Brain microvascular endothelial cell (primary cell): Measurements from ENCODE around the gene FOXR1.

Experiments
- DNase-seq: peaks from one replicate; pipeline ENCODE4 v3.0.0-alpha.2; 2020
- H3K27ac ChIP-seq: fragments of 250-450 bp; sonication (Bioruptor Pico); 2 replicates; pipeline ENCODE4 v1.5.1; 2020; ENCODE audit warnings: mild to moderate bottlenecking, moderate library complexity
- H3K27me3 ChIP-seq: fragments of 250-450 bp; sonication (Bioruptor Pico); replicated peaks from 2 replicates; pipeline ENCODE4 v1.5.1; 2020; ENCODE audit warnings: mild to moderate bottlenecking
- H3K36me3 ChIP-seq: fragments of 250-450 bp; sonication (Bioruptor Pico); replicated peaks from 2 replicates; pipeline ENCODE4 v1.5.1; 2020; ENCODE audit warnings: mild to moderate bottlenecking
- H3K4me3 ChIP-seq: 2 replicates; pipeline ENCODE4 v1.5.1; 2011; ENCODE audit warnings: low read depth, mild to moderate bottlenecking, control low read depth, low read length, moderate library complexity
- CTCF ChIP-seq: IDR thresholded peaks from 2 replicates; pipeline ENCODE4 v1.5.1; 2011; ENCODE audit warnings: low read depth, mild to moderate bottlenecking, moderate library complexity, low read length, control low read depth, inconsistent platforms; ENCODE audit errors: missing control alignments
- in situ Hi-C: cut with HindIII; loops from 2 replicates; pipeline ENCODE4 v1.10.0; 2017; ENCODE audit warnings: low sequenced_read_pairs, low pct_ligation_motif_present

Gene FOXR1

GRCh38 chr11:119018074-119018938 is 46.7 kb downstream of the FOXR1 start, which contains the start of the genes RPS25 and TRAPPC4:
Gene RPS25, minus strand, starts transcription at chr11:119018343. Its CDS starts 59 bp downstream, at chr11:119018284.
Gene TRAPPC4, plus strand, starts transcription at chr11:119018766. Its CDS starts 30 bp downstream, at chr11:119018796.
- Histone ChIP-seq H3K4me3 (peak within 1 kb of the TSS; percentile 97), H3K27ac (peak within 1 kb of the TSS; percentile 75), H3K36me3 (peaks cover 41% of the 10 kb centered on the region), H3K27me3 (no peaks in the 10 kb centered on the region)
- peak; percentile 93 for DNase-seq
- in situ Hi-C loops = no loop called here
- TF ChIP-seq CTCF = no peak

DNA sequence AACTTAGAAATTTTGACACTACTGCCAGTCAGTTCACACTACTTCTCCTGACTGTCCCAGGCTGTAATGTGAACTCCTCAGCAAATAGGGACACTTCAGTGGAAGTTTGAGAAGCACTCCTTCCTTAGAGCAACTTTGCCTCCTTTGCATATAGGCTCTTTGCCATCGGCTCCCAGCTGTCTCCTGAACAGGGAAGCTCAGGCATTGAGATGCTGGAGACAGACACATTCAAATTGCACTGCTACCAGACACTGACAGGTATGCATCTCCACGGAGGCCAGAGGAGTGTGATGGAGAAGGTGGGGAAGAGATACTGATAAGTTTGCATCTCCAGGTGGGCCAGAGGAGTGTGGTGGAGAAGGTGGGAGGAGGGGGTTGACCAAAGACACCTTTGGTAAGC is 48.4 kb downstream of the FOXR1 start:
- Histone ChIP-seq H3K36me3 (peaks cover 37% of the 10 kb centered on the region), H3K27ac (no peak overlapping the region)
- TF ChIP-seq CTCF = no peak

GRCh38 chr11:119021631-119022030 is 50.1 kb downstream of the FOXR1 start:
- no peak overlapping the region for H3K4me3 ChIP-seq
- H3K36me3 ChIP-seq = peaks cover 27% of the 10 kb centered on the region
- H3K27me3 ChIP-seq = no peaks in the 10 kb centered on the region
- no peak for DNase-seq
- in situ Hi-C loops = no loop called here
- TF ChIP-seq CTCF = no peak
- no peak overlapping the region for H3K27ac ChIP-seq

More for the DNA sequence above, 48.4 kb downstream of the FOXR1 start:
- in situ Hi-C loops = no loop called here
- H3K27me3 ChIP-seq = no peaks in the 10 kb centered on the region
- peak overlapping the region; percentile 97 for H3K4me3 ChIP-seq
- DNase-seq = no peak

DNA sequence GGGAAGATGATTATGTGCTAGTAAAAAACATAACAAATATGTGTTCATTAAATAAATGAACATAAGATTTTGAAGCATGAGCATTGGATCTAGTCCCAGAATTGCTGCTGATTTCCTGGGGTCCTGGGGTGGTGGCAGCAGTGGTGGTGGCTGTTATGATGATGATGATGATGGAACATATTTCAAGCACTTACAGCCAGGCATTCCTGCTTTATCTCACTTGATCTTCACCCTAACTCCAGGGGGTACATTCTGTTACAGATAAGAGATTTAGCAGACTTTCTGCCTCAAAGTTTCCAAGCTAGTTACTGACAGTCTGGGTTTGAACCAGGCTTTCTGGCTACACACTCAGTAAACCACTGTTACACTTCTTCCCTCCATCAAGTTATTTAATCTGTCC is 52.2 kb downstream of the FOXR1 start:
- H3K4me3 ChIP-seq = no peak overlapping the region
- peak overlapping the region; percentile 0 for H3K27ac ChIP-seq
- no peaks in the 10 kb centered on the region for H3K27me3 ChIP-seq
- peaks cover 22% of the 10 kb centered on the region for H3K36me3 ChIP-seq
- TF ChIP-seq CTCF = no peak
- in situ Hi-C loops = no loop called here
- peak; percentile 60 for DNase-seq

GRCh38 chr11:119024430-119025098 is 53.0 kb downstream of the FOXR1 start:
- Histone ChIP-seq H3K4me3 (no peak overlapping the region), H3K36me3 (peaks cover 22% of the 10 kb centered on the region), H3K27me3 (no peaks in the 10 kb centered on the region), H3K27ac (no peak overlapping the region)
- no peak for TF ChIP-seq CTCF
- DNase-seq = no peak
- in situ Hi-C loops = no loop called here
